AG09309 (cell line): ENCODE measurements around the gene CAMK2B.

Experiments
- DNase-seq: peaks from one replicate; pipeline ENCODE4 v3.0.0-alpha.2; 2010; ENCODE audit warnings: low read depth
- H3K4me3 ChIP-seq: 2 replicates; pipeline ENCODE4 v1.5.1; 2011; ENCODE audit warnings: mild to moderate bottlenecking, low read depth, low read length, moderate library complexity; ENCODE audit not compliant: control insufficient read depth
- TF ChIP-seq, protein P1 (sequence below): IDR thresholded peaks from 2 replicates; pipeline ENCODE4 v1.5.1; 2011; ENCODE audit warnings: mild to moderate bottlenecking, low read depth, low read length, inconsistent platforms; ENCODE audit not compliant: insufficient read depth, control insufficient read depth; ENCODE audit errors: missing control alignments

CAMK2B gene

DNA sequence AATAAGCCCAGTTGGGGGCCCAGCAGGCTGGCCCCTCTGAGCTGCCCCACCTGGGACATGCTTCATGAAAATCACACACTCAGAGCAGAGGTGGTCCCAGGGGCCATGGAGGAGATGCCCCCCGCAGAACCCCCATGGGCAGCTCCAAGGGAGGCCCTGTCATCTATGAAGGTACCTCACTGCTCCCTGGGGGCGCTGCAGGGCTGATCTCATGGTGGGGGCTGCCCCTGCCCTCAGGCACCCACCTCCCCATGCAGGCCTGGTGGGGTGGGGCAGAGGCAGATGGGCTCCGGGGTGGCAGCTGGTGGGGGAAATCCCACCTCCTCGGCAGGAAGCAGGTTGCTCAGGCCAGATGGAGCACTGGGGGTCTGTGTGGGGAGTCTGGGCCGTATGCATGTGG is 64.2 kb downstream of the CAMK2B start:
- TF ChIP-seq, protein P1, sequence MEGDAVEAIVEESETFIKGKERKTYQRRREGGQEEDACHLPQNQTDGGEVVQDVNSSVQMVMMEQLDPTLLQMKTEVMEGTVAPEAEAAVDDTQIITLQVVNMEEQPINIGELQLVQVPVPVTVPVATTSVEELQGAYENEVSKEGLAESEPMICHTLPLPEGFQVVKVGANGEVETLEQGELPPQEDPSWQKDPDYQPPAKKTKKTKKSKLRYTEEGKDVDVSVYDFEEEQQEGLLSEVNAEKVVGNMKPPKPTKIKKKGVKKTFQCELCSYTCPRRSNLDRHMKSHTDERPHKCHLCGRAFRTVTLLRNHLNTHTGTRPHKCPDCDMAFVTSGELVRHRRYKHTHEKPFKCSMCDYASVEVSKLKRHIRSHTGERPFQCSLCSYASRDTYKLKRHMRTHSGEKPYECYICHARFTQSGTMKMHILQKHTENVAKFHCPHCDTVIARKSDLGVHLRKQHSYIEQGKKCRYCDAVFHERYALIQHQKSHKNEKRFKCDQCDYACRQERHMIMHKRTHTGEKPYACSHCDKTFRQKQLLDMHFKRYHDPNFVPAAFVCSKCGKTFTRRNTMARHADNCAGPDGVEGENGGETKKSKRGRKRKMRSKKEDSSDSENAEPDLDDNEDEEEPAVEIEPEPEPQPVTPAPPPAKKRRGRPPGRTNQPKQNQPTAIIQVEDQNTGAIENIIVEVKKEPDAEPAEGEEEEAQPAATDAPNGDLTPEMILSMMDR: no peak
- no peak for DNase-seq
- H3K4me3 ChIP-seq: no peak overlapping the region

DNA sequence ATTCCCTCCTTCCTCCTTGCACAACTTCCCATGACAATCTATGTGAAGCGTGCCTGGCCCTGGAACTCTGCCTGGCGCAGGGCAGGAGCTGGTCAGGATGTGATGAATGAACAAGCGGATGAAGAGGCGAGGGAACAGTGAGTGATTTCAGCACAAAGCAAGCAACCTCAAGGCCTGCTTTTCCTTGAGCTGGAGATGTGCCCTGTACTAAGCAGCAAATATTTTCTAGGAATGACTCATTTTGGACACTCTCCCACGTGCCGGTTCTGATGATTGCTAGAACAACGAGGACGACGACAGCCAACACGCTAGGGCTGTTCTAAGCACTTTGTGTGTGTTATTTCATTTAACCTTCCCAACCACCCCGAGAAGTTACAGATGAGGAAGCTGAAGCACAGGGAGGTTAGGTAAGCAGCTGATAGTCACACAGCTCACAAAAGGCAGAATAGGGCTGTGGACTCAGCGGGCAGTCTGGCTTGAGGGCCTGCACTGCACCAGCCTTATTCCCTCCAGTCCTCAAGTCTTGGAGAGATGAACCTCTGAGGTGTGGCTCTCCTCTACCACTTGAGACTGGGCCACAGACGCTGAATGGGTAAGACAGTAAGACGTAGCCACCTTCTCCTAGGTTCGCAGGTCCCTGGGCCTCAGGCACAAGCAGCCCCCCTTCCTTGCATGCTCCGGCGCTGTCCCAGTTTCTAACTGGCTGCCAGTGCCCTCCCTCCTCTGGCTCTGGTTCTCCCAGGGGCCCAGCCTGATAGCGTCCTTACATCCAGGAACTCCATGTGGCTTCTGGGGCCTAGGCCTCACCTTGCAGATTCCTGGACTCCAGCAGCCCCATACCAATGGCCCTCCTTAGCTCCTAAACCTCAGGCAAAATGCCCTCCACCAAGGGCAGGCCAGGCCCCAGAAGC is 65.6 kb downstream of the CAMK2B start:
- DNase-seq: peak; percentile 93
- no peak overlapping the region for H3K4me3 ChIP-seq
- TF ChIP-seq, protein P1: no peak

DNA sequence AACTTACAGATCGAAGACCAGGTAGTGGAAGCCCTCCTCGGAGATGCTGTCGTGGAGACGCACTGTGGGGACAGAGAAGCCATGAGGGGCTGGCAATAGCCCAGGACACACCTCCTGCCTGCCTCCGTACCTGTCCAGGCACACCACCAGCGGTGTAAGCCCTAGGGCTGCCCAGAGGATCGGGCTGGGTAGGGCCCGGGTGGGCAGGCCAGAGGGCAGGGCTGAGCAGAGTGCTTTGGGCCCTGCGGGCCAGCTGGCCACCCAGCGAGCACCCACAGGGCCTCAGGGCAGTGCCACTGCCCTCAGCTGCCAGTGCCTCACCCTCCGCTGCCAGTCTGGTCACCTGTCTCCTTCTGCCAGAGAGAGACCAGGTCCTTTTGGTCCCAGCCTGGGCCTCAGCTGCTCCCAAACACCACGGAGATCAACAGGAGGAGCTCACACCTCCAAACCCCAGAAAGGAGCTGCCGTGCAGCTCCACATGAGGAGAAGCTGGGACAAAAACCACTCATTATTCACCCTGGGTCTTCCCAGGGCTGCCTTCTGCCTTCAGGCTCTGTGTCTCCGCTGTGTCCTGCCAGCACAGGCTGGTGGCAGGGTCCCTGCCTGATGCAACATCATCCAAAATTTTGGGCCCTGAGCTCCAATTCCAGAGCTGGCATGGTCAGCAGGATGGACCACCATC is 66.4 kb downstream of the CAMK2B start:
- DNase-seq: no peak
- no peak overlapping the region for H3K4me3 ChIP-seq
- TF ChIP-seq, protein P1: no peak

DNA sequence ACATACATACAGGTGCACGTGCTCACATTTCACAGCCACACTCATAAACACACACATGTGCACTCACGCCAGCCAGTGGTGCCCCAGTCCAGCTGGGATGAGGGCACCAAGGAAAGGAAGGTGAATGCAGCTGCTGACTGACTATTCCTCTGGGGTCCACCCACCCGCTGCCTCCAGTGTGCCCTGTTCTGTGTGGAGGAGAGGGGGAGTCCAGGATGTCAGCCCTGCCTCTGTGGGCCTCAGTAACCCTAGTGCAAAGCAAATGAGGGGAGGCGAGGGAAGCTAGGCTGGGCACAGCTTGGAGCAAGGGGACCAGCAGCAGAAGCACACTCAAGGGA is 67.0 kb downstream of the CAMK2B start:
- DNase-seq: no peak
- TF ChIP-seq, protein P1: no peak
- no peak overlapping the region for H3K4me3 ChIP-seq

DNA sequence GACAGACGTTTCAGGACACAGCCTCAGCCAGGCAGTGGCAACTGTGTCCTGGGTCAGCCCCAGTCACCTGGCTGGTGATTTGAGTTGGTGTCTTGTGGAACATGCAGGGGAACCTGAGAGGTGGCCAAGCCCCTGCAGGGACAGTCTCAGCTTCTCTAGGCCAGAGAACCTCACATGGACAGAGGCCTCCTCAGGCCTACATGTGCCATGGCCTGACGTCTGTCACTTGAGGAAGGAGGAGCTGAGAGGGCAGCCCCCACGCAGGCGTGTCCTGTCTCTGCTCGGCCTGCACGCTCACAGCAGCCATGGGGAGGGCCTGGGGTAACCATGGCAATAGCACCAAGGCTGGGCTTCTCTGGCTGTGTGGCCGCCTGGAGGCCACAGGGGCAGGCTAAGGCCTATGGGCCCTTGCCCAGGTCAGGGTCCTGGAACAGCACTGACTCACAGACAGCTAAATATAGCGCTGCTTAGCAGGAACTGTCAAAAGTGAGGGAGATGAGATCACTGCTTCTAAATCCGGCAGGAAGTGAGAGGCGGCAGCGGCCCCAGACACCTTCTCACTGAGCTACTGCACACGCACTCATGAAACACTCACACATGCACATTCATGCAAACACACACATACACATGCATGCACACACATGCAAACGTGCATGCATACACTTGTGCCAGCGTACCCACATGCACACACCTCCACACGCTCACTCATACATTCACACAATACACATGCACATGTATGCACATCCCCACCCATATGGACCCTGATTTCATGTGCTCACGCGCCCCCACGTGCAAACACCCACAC is 67.6 kb downstream of the CAMK2B start:
- no peak overlapping the region for H3K4me3 ChIP-seq
- TF ChIP-seq, protein P1: no peak
- peak; percentile 57 for DNase-seq

DNA sequence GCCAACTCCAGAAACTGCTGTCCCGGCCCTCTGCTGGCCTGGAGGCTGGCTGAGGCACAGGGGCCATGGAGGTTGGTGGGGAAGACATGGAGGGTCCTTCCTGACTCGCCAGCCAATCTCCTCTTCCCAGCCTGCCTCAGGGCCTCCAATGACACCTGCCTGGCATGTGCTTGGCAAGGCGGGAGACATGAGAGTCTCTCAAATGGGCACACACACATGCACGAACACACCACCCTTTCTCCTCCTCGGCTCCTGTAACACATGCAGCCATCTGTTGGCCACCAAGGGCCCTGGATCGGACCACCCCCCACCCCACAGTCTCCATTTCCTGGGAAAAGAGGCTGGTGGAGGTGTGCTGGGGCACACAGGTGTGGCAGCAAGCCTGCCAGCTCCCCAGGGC is 68.2 kb downstream of the CAMK2B start:
- no peak for DNase-seq
- TF ChIP-seq, protein P1: no peak
- no peak overlapping the region for H3K4me3 ChIP-seq
